ENCODE measurements around the gene GRM1. TPM values are rescaled to one million over a fixed set of nuclear protein-coding genes. Genes with fewer than 3 reads are reported as not detected.

Gene GRM1
- total RNA-seq, result not detected

DNA sequence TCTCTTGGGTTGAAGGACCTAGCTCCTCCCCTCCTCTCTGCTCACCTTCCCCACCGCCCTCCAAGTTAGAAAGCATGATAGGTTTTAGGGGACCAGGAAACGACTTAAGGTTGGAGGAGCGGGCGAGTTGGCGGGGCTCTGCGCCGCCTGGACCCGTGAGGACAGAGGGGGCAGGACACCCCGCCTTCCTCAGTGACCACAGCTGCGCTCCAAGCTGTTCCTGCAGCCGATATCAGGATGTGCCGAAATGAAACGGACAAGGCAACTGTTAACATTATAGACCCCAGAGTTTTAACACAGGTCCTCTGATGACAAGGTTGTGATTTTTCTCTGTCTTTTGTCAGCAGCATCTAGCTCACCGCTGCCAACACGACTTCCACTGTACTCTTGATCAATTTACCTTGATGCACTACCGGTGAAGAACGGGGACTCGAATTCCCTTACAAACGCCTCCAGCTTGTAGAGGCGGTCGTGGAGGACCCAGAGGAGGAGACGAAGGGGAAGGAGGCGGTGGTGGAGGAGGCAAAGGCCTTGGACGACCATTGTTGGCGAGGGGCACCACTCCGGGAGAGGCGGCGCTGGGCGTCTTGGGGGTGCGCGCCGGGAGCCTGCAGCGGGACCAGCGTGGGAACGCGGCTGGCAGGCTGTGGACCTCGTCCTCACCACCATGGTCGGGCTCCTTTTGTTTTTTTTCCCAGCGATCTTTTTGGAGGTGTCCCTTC, at the start of gene GRM1:
Gene GRM1, plus strand, starts transcription at position 212 of the 722 bp plus-strand sequence. Its CDS starts 456 bp downstream, at position 668.
- Histone ChIP-seq H3K4me3 (peak within 1 kb of the TSS in 1 of 4 donors; percentile 23), H3K27ac (no peak within 1 kb of the TSS), H3K36me3 (no peaks in the 10 kb centered on the region), H3K27me3 (peaks cover 0 to 50% (median 5%) of the 10 kb centered on the region in 4 donors), H3K9me3 (no peaks in the 10 kb centered on the region), H3K4me1 (no peaks in the 10 kb centered on the region)
- WGBS, 2 donors, result 8 to 18% methylated on average over 19 to 20 of the region's 39 CpGs
- TF ChIP-seq, protein P1, sequence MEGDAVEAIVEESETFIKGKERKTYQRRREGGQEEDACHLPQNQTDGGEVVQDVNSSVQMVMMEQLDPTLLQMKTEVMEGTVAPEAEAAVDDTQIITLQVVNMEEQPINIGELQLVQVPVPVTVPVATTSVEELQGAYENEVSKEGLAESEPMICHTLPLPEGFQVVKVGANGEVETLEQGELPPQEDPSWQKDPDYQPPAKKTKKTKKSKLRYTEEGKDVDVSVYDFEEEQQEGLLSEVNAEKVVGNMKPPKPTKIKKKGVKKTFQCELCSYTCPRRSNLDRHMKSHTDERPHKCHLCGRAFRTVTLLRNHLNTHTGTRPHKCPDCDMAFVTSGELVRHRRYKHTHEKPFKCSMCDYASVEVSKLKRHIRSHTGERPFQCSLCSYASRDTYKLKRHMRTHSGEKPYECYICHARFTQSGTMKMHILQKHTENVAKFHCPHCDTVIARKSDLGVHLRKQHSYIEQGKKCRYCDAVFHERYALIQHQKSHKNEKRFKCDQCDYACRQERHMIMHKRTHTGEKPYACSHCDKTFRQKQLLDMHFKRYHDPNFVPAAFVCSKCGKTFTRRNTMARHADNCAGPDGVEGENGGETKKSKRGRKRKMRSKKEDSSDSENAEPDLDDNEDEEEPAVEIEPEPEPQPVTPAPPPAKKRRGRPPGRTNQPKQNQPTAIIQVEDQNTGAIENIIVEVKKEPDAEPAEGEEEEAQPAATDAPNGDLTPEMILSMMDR (IDR thresholded peaks at IDR 0.05), result no peak
- no peak for TF ChIP-seq POLR2A (IDR thresholded peaks at IDR 0.05)
- intact Hi-C loops (cut with DNase I), result no loop called here
- DNase-seq, result no peak

DNA sequence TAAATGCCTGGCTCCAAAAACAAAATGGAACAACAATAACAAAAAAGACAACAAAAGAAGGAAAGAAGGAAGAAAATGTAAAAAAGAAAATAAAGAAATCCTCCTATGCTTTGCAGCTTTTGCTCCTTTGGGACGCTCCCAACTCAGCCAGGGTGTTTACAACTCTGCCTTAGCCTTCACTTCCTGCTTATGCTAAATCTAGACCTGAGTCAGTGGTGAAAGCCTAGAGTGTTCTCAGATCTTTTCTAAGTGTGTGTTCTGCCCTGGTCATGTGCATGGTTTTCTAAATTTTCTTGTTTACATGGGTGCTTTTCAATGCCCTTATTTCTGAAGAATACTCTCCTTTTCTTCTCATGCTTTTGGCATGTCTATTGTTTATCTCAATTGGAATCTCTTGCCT, 19.5 kb upstream of the GRM1 start:
- Histone ChIP-seq H3K4me1 (no peaks in the 10 kb centered on the region), H3K36me3 (no peaks in the 10 kb centered on the region), H3K4me3 (no peak overlapping the region), H3K27ac (no peak overlapping the region), H3K9me3 (no peaks in the 10 kb centered on the region), H3K27me3 (no peaks in the 10 kb centered on the region)
- intact Hi-C loops (cut with DNase I), result no loop called here
- 53 to 54% methylated on average over 1 of the region's 1 CpG for WGBS, 2 donors
- DNase-seq, result no peak
- TF ChIP-seq, protein P1 (IDR thresholded peaks at IDR 0.05), result no peak
- no peak for TF ChIP-seq POLR2A (IDR thresholded peaks at IDR 0.05)

DNA sequence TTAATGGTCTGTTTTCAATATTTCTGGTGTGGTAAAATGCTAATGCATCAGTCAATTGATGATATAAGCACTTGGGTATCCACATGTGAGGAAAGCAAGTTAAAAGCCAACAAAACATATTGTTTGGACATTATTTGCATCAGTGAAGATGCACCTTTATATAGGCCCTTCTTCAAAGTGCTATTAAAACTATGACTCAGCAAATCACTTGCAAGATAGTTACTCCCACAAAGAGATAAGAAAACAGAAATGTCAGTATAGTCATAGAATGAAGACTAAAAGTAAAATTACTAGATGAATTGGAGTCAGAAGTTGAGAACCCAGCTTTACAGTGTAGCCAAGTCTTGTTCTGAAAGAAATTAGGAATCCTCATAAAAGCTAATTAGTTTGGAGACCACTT, 14.6 kb upstream of the GRM1 start:
- no peak overlapping the region for H3K4me3 ChIP-seq
- TF ChIP-seq, protein P1 (IDR thresholded peaks at IDR 0.05), result no peak
- TF ChIP-seq POLR2A (IDR thresholded peaks at IDR 0.05), result no peak
- H3K36me3 ChIP-seq, result no peaks in the 10 kb centered on the region
- no peak overlapping the region for H3K27ac ChIP-seq
- intact Hi-C loops (cut with DNase I), result no loop called here
- DNase-seq, result no peak
- no peaks in the 10 kb centered on the region for H3K9me3 ChIP-seq
- no peaks in the 10 kb centered on the region for H3K27me3 ChIP-seq
- no peaks in the 10 kb centered on the region for H3K4me1 ChIP-seq

DNA sequence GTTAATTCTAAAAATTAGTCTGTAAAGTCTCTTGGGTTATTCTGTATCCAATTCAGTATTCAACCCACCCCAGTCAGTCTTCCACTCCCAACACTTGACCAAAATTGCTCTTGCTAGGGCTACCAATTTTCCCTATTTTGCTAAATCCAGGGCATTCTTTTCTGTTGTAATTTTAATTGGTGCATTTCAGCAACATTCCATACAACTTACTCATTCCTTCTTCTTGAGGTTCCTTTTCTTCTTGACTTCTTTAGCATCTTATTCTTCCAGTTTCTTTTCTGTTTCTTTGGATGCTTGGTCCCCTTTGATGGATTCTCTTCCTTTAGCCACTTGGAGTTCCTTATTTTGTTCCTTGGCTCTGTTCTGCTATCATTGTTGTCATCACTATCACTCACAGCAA, 11.2 kb upstream of the GRM1 start:
- TF ChIP-seq, protein P1 (IDR thresholded peaks at IDR 0.05), result no peak
- TF ChIP-seq POLR2A (IDR thresholded peaks at IDR 0.05), result no peak
- intact Hi-C loops (cut with DNase I), result no loop called here
- no peaks in the 10 kb centered on the region for H3K36me3 ChIP-seq

DNA sequence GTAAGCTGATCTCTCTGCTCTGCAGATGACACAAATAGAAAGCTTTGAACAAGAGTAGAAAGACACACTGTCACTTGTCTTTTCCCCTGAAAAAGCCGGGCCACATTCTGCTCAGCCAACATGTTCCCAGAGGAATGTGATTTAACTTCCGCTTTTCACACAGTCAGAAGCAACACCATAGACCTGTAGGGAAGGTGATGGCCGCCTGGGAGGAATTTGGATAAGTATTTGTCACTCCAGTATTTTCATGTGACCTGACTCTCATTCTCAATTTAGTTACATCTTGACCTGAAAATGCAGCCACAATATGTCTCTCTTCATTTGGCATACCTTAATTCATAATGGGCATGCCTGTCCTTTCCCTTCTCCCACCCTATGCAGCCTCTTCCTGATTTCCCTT, 2.0 kb upstream of the GRM1 start:
- H3K4me3 ChIP-seq, result no peak overlapping the region
- H3K27me3 ChIP-seq, result peaks cover 0 to 44% (median 5%) of the 10 kb centered on the region in 4 donors
- H3K9me3 ChIP-seq, result no peaks in the 10 kb centered on the region
- 58 to 62% methylated on average over 3 of the region's 3 CpGs for whole genome bisulfite sequencing, 2 donors
- no peak overlapping the region for H3K27ac ChIP-seq
- intact Hi-C loops (cut with DNase I), result no loop called here
- no peaks in the 10 kb centered on the region for H3K36me3 ChIP-seq
- no peak for TF ChIP-seq POLR2A (IDR thresholded peaks at IDR 0.05)
- TF ChIP-seq, protein P1 (IDR thresholded peaks at IDR 0.05), result no peak
- no peaks in the 10 kb centered on the region for H3K4me1 ChIP-seq
- DNase-seq, result no peak

More for the DNA sequence above, 11.2 kb upstream of the GRM1 start:
- Histone ChIP-seq H3K27me3 (no peaks in the 10 kb centered on the region), H3K9me3 (no peaks in the 10 kb centered on the region), H3K27ac (no peak overlapping the region), H3K4me1 (no peaks in the 10 kb centered on the region), H3K4me3 (no peak overlapping the region)
- DNase-seq, result no peak

Measured in esophagus squamous epithelium (tissue), 5 donors.